CD4-positive, alpha-beta T cell treated with Interleukin-15 for 1 hour (primary cell): ENCODE measurements around the gene SLC4A4.

Experiments used
- DNase-seq: peaks from one replicate; pipeline ENCODE4 v3.0.0-alpha.2; 2020

SLC4A4 gene

DNA sequence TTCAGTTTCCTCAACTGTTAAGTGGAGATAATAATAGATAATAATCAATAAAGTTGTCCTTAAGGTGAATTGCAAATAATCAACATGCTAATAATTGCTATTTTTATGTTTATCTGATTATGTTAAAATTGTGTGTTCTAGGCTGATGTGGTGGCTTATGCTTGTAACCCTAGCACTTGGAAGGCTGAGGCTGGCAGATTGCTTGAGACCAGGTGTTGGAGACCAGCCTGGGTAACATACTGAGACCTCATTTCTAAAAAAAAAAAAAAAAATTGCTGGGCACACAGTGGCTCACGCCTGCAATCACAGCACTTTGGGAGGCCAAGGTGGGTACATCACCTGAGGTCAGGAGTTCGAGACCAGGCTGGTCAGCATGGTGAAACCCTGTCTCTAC, 269.9 kb downstream of the SLC4A4 start:
- no peak for DNase-seq

DNA sequence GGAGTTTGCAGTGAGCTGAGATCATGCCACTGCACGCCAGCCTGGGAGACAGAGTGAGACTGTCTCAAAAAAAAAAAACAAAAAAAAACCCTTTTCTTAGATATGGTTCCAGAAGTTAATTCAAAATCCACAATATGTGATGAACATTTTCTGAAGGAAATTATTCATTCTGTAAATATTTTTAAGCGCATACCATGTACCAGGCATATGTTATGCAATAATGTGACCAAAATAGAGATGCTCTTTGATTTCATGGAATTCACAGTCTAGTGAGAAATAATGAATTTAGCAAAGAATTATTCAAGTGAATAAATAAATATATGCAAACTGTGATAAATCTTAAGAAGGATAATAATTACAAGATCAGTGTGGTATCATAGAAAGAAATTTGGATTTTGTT, 270.3 kb downstream of the SLC4A4 start:
- DNase-seq, result no peak

DNA sequence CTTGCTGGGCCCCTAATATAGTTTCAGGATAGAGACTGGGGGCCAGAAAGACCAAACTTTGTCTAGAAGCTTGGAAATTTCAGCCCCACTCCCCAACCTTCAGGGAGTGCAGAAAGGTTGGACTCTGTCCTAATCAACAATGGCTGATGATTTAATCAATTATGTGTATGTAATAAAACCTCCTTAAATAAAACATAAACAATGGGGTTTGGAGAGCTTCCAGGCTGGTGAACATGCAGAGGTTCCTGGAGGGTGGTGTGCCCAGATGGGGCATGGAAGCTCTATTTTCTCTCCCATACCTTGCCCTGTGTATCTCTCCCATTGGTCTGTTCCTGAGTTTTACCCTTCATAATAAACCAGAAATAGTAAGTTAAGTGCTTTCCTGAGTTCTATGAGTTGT, 270.8 kb downstream of the SLC4A4 start:
- no peak for DNase-seq

DNA sequence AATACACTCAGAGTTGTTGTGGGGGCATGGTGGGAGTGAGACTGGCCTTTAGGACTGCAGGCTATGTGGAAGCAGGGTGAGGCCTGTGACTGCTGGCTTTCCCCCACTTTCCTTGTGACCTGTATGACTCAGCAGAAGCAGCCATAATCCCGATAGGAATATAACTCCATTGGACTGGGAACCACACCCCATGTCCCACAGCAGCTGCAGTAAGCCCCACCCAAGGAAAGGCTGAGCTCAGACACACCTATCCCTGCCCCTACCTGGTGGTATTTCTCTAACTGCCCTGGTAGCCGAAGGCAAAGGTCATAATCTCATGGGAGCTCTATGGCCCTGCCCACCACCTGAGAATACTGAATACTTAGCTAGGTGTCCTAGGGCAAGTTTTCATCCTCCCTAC, 275.8 kb downstream of the SLC4A4 start:
- no peak for DNase-seq

DNA sequence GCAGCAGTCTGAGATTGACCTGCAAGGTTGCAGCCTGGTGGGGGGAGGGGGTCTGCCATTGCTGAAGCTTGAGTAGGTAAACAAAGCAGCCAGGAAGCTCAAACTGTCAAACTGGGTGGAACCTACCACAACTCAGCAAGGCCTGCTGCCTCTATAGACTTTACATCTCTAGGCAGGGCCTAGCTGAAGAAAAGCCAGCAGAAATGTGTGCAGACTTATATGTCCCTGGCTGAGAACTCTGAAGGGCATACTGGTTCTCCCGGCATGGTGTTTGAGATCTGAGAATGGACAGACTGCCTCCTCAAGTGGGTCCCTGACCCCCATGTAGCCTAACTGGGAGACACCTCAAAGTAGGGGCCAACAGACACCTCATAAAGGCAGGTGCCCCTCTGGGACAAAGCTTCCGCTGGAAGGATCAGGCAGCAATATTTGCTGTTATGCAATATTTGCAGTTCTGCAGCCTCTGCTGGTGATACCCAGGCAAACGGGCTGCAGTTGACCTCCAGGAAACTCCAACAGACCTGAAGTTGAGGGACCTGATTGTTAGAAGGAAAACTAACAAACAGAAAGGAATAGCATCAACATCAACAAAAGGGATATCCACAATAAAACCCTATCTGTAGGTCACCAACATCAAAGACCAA, 277.5 kb downstream of the SLC4A4 start:
- DNase-seq, result no peak
